ENCODE data around the gene TENM4.

TENM4 gene

DNA sequence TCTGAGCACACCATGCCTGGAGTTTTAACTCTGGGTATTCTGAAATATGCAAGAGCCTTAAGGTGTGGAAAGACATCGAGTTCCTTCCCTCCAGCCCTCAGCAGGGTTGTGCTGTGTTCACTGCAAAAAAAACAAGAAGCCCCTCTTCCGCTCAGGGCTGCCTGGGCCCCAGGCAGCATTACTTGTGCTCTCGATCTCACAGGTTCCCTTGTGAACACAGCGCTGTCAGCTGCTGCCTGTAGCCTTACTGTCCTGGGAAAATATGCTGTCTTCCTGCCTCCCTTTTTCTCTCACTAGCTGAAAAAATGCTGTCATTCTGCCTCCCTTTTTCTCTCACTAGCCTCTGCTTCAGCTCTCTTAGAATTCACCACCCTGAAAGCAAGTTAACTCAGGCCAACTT, 15.7 kb upstream of the TENM4 start:
- TF ChIP-seq, protein P1, sequence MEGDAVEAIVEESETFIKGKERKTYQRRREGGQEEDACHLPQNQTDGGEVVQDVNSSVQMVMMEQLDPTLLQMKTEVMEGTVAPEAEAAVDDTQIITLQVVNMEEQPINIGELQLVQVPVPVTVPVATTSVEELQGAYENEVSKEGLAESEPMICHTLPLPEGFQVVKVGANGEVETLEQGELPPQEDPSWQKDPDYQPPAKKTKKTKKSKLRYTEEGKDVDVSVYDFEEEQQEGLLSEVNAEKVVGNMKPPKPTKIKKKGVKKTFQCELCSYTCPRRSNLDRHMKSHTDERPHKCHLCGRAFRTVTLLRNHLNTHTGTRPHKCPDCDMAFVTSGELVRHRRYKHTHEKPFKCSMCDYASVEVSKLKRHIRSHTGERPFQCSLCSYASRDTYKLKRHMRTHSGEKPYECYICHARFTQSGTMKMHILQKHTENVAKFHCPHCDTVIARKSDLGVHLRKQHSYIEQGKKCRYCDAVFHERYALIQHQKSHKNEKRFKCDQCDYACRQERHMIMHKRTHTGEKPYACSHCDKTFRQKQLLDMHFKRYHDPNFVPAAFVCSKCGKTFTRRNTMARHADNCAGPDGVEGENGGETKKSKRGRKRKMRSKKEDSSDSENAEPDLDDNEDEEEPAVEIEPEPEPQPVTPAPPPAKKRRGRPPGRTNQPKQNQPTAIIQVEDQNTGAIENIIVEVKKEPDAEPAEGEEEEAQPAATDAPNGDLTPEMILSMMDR (IDR thresholded peaks at IDR 0.05; ENCODE audit: control insufficient read depth, insufficient read depth, low read depth, low read length, missing control alignments): no peak
- no peak for DNase-seq (ENCODE audit: low read depth)
- no peak overlapping the region for H3K4me3 ChIP-seq (ENCODE audit: control insufficient read depth, low read depth, low read length)

DNA sequence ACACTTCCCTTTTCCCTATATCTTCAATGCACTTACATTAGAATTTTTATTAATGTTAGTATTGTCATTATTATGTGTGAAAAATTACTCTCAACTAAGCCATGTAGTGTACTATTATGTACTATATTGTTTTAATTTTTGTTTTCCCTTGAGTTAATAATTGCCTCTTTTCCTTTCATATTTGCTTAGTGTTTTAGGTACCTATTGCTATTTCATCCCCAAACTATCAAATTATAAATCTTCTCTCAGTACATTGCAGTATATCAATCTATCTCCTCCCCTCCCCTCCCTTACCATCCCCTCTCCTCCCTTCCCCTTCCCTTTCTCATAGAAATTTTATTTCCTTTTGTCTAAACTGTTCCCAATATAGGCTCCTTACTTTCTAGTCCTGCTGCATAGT, 12.8 kb upstream of the TENM4 start:
- no peak for DNase-seq (ENCODE audit: low read depth)
- no peak overlapping the region for H3K4me3 ChIP-seq (ENCODE audit: control insufficient read depth, low read depth, low read length)
- TF ChIP-seq, protein P1 (IDR thresholded peaks at IDR 0.05; ENCODE audit: control insufficient read depth, insufficient read depth, low read depth, low read length, missing control alignments): no peak

DNA sequence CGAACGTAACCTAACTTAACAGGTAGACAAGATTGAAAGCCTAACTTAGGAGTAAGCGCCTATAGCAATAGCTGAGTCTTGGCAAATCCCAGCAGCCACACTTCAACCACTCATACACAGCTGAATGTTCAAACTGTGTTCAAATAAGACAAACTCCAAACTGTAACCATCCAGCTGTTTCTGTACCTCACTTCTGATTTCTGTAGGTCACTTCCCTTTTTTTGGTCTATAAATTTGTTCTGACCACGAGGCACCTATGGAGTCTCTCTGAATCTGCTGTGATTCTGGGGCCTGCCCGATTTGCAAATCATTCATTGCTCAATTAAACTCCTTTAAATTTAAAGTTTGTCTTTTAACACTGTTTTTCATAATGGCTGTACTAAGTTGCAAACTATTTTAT, 8.2 kb upstream of the TENM4 start:
- H3K4me3 ChIP-seq (ENCODE audit: control insufficient read depth, low read depth, low read length): no peak overlapping the region
- TF ChIP-seq, protein P1 (IDR thresholded peaks at IDR 0.05; ENCODE audit: control insufficient read depth, insufficient read depth, low read depth, low read length, missing control alignments): no peak
- no peak for DNase-seq (ENCODE audit: low read depth)

DNA sequence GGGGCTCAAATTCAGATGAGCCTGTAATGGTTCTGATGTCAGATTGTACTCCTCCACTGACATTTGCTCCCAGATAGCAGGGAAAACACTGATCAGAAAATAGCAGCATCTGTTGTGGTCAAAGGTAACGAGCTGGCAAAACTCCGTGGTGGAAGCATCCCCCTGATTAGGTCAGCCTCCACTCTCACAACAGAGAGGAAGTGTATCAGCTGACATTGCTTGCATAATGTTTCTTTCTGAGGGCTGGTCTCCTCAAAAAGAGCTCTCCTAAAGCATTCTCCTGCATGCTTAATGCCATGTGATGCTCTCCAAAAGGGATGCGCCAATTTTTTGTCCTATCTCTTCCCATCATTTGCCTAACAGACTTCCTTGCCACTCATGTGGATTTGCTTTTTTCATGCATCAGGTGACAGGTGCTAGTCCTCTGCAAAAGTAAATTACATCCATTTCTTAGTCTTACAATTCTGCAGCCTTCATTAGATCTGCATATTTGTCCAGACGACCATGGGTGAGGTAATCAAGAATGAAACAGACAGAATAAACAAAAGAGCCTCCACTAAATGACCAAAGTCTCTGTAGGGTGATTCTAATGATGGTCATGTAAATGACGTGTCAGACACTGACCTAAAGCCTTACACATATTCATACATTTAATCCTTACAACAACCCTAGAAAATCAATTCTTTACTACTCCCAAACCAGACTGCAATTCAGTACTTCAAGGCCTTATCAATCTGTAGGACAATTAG, 6.4 kb upstream of the TENM4 start:
- TF ChIP-seq, protein P1 (IDR thresholded peaks at IDR 0.05; ENCODE audit: control insufficient read depth, insufficient read depth, low read depth, low read length, missing control alignments): no peak
- H3K4me3 ChIP-seq (ENCODE audit: control insufficient read depth, low read depth, low read length): no peak overlapping the region
- DNase-seq (ENCODE audit: low read depth): no peak

DNA sequence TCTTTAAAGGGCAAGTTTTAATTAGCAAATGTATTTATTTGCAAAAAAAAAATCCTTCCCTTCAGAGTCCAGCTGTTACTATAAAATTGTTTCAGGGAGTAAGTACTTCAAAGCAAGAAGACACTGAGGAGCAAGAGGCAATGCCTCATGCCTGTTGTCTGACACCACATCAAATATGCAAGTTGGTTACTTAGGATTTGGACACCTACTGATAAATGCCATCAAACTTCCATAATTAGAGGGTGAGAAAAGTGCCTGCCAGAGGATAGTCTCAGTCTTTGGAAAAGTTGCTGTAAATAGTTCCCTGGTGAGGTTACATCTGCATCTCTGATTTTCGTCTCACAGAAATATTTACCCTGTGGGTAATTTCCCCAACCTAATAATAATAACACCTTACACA, 4.1 kb upstream of the TENM4 start:
- no peak overlapping the region for H3K4me3 ChIP-seq (ENCODE audit: control insufficient read depth, low read depth, low read length)
- TF ChIP-seq, protein P1 (IDR thresholded peaks at IDR 0.05; ENCODE audit: control insufficient read depth, insufficient read depth, low read depth, low read length, missing control alignments): no peak
- no peak for DNase-seq (ENCODE audit: low read depth)

DNA sequence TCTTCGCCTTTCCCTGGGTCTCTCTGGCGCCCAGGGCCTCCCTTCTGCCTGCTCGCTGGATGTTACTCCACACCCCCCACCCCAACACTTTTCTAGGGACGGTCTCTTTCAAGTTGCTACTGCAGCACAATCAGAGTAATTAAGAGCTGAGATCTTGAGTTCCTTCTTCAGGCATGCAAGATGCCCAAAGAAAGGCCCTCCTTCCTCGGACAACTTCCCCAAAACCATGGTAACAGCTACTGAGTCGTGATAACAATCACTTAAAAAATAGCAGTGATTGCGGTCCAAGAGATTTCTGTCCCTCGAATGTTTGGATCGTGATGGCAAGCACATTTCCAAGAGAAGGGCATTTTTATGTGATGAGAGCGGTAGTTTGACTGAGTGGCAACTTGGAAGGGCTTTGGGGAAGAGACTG, 638 bp upstream of the TENM4 start:
- peak overlapping the region; percentile 65 for H3K4me3 ChIP-seq (ENCODE audit: control insufficient read depth, low read depth, low read length)
- no peak for DNase-seq (ENCODE audit: low read depth)
- TF ChIP-seq, protein P1 (IDR thresholded peaks at IDR 0.05; ENCODE audit: control insufficient read depth, insufficient read depth, low read depth, low read length, missing control alignments): no peak
